ENCODE data around the gene SIK2.
A peak's percentile ranks its signal among the peaks of the same experiment; 100 is the strongest.

Gene SIK2

GRCh38 chr11:111762526-111762925, 160.3 kb downstream of the SIK2 start:
- peaks cover 73% of the 10 kb centered on the region for H3K36me3 ChIP-seq (ENCODE audit: insufficient read depth, low read length)

GRCh38 chr11:111762981-111763643, 160.9 kb downstream of the SIK2 start:
- peaks cover 43% of the 10 kb centered on the region for H3K79me2 ChIP-seq (ENCODE audit: insufficient read depth, low read length)
- no peaks in the 10 kb centered on the region for H3K27me3 ChIP-seq (ENCODE audit: insufficient read depth, low read length, poor library complexity)
- H3K9ac ChIP-seq (ENCODE audit: low read depth, low read length), result no peak overlapping the region
- DNase-seq, result no peak
- no peak for TF ChIP-seq EZH2 (IDR thresholded peaks at IDR 0.05; ENCODE audit: borderline replicate concordance, low read depth, low read length, severe bottlenecking)
- no peak for TF ChIP-seq CTCF (IDR thresholded peaks at IDR 0.05; ENCODE audit: borderline replicate concordance, extremely low read depth, low read length, poor library complexity, severe bottlenecking)
- H3K4me2 ChIP-seq (ENCODE audit: insufficient read depth, low read length), result peak overlapping the region; percentile 24; the same call in 1 of the 2 replicates
- H3K4me3 ChIP-seq (ENCODE audit: low read depth in 1 of 2, low read length in 2 of 2), result no peak overlapping the region
- H3K4me1 ChIP-seq (ENCODE audit: insufficient read depth, low read length), result peaks cover 32% of the 10 kb centered on the region
- no peak overlapping the region for H2AFZ ChIP-seq (ENCODE audit: low read depth, low read length)
- peaks cover 19% of the 10 kb centered on the region; the same call in 1 of the 2 replicates for H4K20me1 ChIP-seq (ENCODE audit: insufficient read depth, low read length)
- H3K27ac ChIP-seq (ENCODE audit: low read length), result no peak overlapping the region
- ATAC-seq (ENCODE audit: insufficient read depth, low read depth), result no peak
- H3K36me3 ChIP-seq (ENCODE audit: insufficient read depth, low read length), result peaks cover 67% of the 10 kb centered on the region
- H3K9me3 ChIP-seq (ENCODE audit: insufficient read depth, low read length, severe bottlenecking), result no peaks in the 10 kb centered on the region

More at GRCh38 chr11:111762526-111762925, 160.3 kb downstream of the SIK2 start:
- no peak for DNase-seq
- H3K9ac ChIP-seq (ENCODE audit: low read depth, low read length), result no peak overlapping the region
- no peak for ATAC-seq (ENCODE audit: insufficient read depth, low read depth)
- H3K27ac ChIP-seq (ENCODE audit: low read length), result no peak overlapping the region
- H3K27me3 ChIP-seq (ENCODE audit: insufficient read depth, low read length, poor library complexity), result no peaks in the 10 kb centered on the region
- TF ChIP-seq CTCF (IDR thresholded peaks at IDR 0.05; ENCODE audit: borderline replicate concordance, extremely low read depth, low read length, poor library complexity, severe bottlenecking) (no peak), EZH2 (IDR thresholded peaks at IDR 0.05; ENCODE audit: borderline replicate concordance, low read depth, low read length, severe bottlenecking) (no peak)
- H3K4me2 ChIP-seq (ENCODE audit: insufficient read depth, low read length), result no peak overlapping the region
- H3K4me3 ChIP-seq (ENCODE audit: low read depth in 1 of 2, low read length in 2 of 2), result no peak overlapping the region
- no peaks in the 10 kb centered on the region for H3K9me3 ChIP-seq (ENCODE audit: insufficient read depth, low read length, severe bottlenecking)
- H3K79me2 ChIP-seq (ENCODE audit: insufficient read depth, low read length), result peaks cover 43% of the 10 kb centered on the region
- peaks cover 19% of the 10 kb centered on the region; the same call in 1 of the 2 replicates for H4K20me1 ChIP-seq (ENCODE audit: insufficient read depth, low read length)
- H3K4me1 ChIP-seq (ENCODE audit: insufficient read depth, low read length), result peaks cover 32% of the 10 kb centered on the region
- no peak overlapping the region for H2AFZ ChIP-seq (ENCODE audit: low read depth, low read length)

GRCh38 chr11:111764621-111765020, 162.4 kb downstream of the SIK2 start:
- peaks cover 32% of the 10 kb centered on the region for H3K4me1 ChIP-seq (ENCODE audit: insufficient read depth, low read length)
- peak overlapping the region in 1 of 2 experiments; percentile 95; a peak in 2 of 4 replicates for H3K4me3 ChIP-seq (ENCODE audit: low read depth in 1 of 2, low read length in 2 of 2)
- peaks cover 52% of the 10 kb centered on the region for H3K36me3 ChIP-seq (ENCODE audit: insufficient read depth, low read length)
- H3K27me3 ChIP-seq (ENCODE audit: insufficient read depth, low read length, poor library complexity), result no peaks in the 10 kb centered on the region
- peaks cover 19% of the 10 kb centered on the region; the same call in 1 of the 2 replicates for H4K20me1 ChIP-seq (ENCODE audit: insufficient read depth, low read length)
- H3K9me3 ChIP-seq (ENCODE audit: insufficient read depth, low read length, severe bottlenecking), result no peaks in the 10 kb centered on the region
- peak overlapping the region; percentile 82 for H3K4me2 ChIP-seq (ENCODE audit: insufficient read depth, low read length)
- ATAC-seq (ENCODE audit: insufficient read depth, low read depth) (no peak), DNase-seq (no peak)
- peak overlapping the region; percentile 68 for H3K9ac ChIP-seq (ENCODE audit: low read depth, low read length)
- no peak overlapping the region; the same call in 1 of the 2 replicates for H3K27ac ChIP-seq (ENCODE audit: low read length)
- H3K79me2 ChIP-seq (ENCODE audit: insufficient read depth, low read length), result peaks cover 43% of the 10 kb centered on the region
- no peak for TF ChIP-seq EZH2 (IDR thresholded peaks at IDR 0.05; ENCODE audit: borderline replicate concordance, low read depth, low read length, severe bottlenecking)
- no peak for TF ChIP-seq CTCF (IDR thresholded peaks at IDR 0.05; ENCODE audit: borderline replicate concordance, extremely low read depth, low read length, poor library complexity, severe bottlenecking)
- H2AFZ ChIP-seq (ENCODE audit: low read depth, low read length), result no peak overlapping the region

Data from DND-41 (cell line).